Thymus (tissue), 11 donors: Measurements from ENCODE around the gene GNG7. TPM values are rescaled to one million over a fixed set of nuclear protein-coding genes. Genes with fewer than 3 reads are reported as not detected.

Experiments
- DNase-seq, 9 donors: peaks; one replicate each; pipeline ENCODE4 v3.0.0-alpha.2; 2013; ENCODE audit warnings: low spot score in 9 of 9, low read depth in 6 of 9, missing footprints in 1 of 9
- H3K27ac ChIP-seq, 2 donors: one replicate each; pipeline ENCODE4 v1.5.1; 2013; ENCODE audit warnings: control low read depth in 1 of 2, low read depth in 1 of 2, low read length in 1 of 2, mild to moderate bottlenecking in 1 of 2, moderate library complexity in 1 of 2
- H3K27me3 ChIP-seq, 2 donors: one replicate each; pipeline ENCODE4 v1.5.1; 2013; ENCODE audit warnings: low read length in 1 of 2; ENCODE audit not compliant: control insufficient read depth in 2 of 2, insufficient read depth in 1 of 2
- H3K36me3 ChIP-seq, 2 donors: one replicate each; pipeline ENCODE4 v1.5.1; 2013; ENCODE audit warnings: low read length in 1 of 2, mild to moderate bottlenecking in 1 of 2, moderate library complexity in 1 of 2; ENCODE audit not compliant: control insufficient read depth in 2 of 2, insufficient read depth in 2 of 2
- H3K4me1 ChIP-seq, 2 donors: one replicate each; pipeline ENCODE4 v1.5.1; 2013; ENCODE audit warnings: low read length in 2 of 2; ENCODE audit not compliant: control insufficient read depth in 2 of 2, insufficient read depth in 2 of 2
- H3K4me3 ChIP-seq, 2 donors: one replicate each; pipeline ENCODE4 v1.5.1; 2013; ENCODE audit warnings: low read length in 2 of 2, control low read depth in 1 of 2, mild to moderate bottlenecking in 1 of 2
- H3K9me3 ChIP-seq, 2 donors: one replicate each; pipeline ENCODE4 v1.5.1; 2013; ENCODE audit warnings: low read length in 1 of 2, mild to moderate bottlenecking in 1 of 2; ENCODE audit not compliant: control insufficient read depth in 2 of 2, insufficient read depth in 1 of 2
- WGBS: extraction: QIAGEN DNeasy Blood & Tissue Kit; methylation state at CpG from one replicate; pipeline ENCODE4 v1.1.7; 2013; 5-methylcytosine and 5-hydroxymethylcytosine counted together
- polyA plus RNA-seq: library from polyadenylated mRNA; stranded (reverse); fragments of 200-250 nt; gene quantifications from one replicate; pipeline ENCODE4 v1.2.3, GENCODE V29; 2013
- total RNA-seq: library from RNA; stranded (reverse); fragments of 120-200 nt; gene quantifications from one replicate; pipeline ENCODE4 v1.2.4, GENCODE V29; 2013
- donor health status: healthy.

The GNG7 gene
- total and polyA plus RNA-seq, 2 donors = 0.71 to 4.2 TPM

DNA sequence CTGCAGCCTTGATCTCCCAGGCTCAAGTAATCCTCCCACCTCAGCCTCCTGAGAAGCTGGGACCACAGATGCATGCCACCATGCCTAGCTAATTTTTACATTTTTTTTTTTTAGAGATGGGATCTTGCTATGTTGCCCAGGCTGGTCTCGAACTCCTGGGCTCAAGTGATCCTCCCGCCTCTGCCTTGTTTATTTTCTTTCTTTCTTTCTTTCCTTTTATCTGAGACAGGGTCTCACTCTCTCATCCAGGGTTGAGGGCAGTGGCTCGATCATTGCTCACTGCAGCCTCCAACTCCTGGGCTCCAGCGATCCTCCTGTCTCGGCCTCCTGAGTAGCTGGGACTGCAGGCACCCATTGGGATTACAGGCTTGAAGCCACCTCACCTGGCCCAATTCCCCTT is 3.8 kb upstream of the GNG7 start:
- no peaks in the 10 kb centered on the region for H3K9me3 ChIP-seq
- no peak for DNase-seq
- no peak overlapping the region for H3K27ac ChIP-seq
- H3K4me3 ChIP-seq = no peak overlapping the region
- peaks cover 2 to 21% of the 10 kb centered on the region in 2 donors for H3K27me3 ChIP-seq
- peaks cover 0 to 21% of the 10 kb centered on the region in 2 donors for H3K4me1 ChIP-seq
- no peaks in the 10 kb centered on the region for H3K36me3 ChIP-seq
- WGBS = 96% methylated on average over 5 of the region's 5 CpGs

DNA sequence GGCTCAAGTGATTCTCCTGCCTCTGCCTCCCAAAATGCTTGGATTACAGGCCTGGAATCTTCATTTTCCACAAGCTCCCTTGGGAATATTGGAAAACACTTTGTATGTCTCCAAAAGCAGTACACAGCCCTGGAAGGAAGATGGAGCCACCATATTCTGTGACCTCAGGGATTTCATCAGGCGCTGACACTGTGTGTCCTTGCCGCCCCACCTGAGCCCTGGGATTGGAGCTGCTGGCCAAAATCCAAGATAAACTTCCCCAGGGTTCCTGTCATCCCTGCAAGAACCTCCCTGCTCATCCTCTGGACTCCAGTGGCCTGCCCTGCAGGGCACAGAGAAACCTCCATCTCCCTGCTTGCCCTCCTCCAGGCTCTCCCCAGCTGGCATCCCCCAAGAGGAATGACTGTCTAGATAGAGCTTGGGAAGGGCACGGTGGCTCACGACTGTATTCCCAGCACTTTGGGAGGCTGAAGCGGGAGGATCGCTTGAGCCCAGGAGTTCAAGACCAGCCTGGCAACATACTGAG is 1.3 kb upstream of the GNG7 start:
- Histone ChIP-seq H3K4me1 (peaks cover 0 to 41% of the 10 kb centered on the region in 2 donors), H3K4me3 (no peak overlapping the region), H3K9me3 (no peaks in the 10 kb centered on the region), H3K27me3 (peaks cover 2 to 23% of the 10 kb centered on the region in 2 donors), H3K36me3 (no peaks in the 10 kb centered on the region), H3K27ac (no peak overlapping the region)
- no peak for DNase-seq
- WGBS = 97% methylated on average over 6 of the region's 6 CpGs

DNA sequence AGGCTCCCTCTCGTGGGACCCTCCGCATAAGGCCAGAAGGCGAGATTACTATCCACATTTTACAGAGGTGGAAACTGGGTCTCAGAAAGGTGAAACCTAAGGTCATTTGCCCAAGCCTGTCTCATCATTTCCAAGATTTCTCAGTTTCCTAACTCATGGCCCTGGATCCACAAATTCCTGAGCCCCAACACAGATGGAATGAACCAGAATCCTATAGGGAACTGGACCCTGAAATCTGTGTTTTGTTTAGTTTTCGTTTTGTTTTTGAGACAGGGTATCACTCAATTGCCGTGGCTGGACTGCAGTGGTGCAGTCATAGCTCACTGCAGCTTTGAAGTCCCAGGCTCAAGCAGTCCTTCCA is 563 bp upstream of the GNG7 start:
- WGBS = 82% methylated on average over 5 of the region's 5 CpGs
- Histone ChIP-seq H3K4me3 (peak overlapping the region in 1 of 2 donors; percentile 59), H3K36me3 (no peaks in the 10 kb centered on the region), H3K9me3 (no peaks in the 10 kb centered on the region), H3K4me1 (peaks cover 0 to 48% of the 10 kb centered on the region in 2 donors), H3K27ac (no peak overlapping the region), H3K27me3 (peaks cover 2 to 23% of the 10 kb centered on the region in 2 donors)
- no peak for DNase-seq

DNA sequence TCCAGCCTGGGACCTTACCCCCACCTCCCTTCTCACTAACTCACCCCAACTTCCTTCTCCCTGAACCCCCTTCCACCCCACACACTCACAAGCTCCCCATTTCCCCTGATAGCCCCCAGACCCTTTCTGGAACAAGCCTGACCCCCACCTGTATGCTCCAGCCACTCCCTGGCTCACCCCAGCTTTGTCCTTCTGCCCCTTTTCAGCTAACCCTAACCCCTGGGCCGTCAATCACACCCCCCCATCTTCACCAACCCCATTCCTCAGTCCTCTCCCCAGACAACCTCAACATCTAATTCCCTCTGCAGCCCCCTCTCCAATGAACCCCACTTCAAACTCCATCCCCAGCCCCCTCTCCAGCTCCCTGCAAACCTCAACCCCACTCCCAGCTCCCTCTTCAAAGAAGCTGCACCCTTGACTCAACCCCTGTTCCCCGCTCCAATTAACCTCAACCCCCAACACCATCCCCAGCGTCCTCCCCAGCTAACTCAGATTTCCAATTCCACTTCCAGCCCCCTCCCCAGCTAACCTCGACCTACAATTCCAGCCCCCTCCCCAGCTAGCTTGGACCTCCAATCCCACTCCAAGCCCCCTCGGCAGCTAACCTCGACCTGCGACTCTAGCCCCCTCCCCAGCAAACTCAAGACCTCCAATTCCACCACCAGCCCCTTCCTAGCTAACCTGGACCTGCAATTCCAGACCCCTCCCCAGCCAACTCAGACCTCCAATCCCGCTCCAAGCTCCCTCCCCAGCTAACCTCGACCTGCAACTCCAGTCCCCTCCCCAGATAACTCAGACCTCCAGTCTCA is 929 bp downstream of the GNG7 start:
- Histone ChIP-seq H3K4me1 (peaks cover 0 to 57% of the 10 kb centered on the region in 2 donors), H3K4me3 (peak overlapping the region; percentile 49 to 59), H3K27ac (no peak overlapping the region), H3K9me3 (no peaks in the 10 kb centered on the region), H3K36me3 (no peaks in the 10 kb centered on the region), H3K27me3 (peaks cover 2 to 23% of the 10 kb centered on the region in 2 donors)
- DNase-seq = no peak
- WGBS = 16% methylated on average over 9 of the region's 9 CpGs

DNA sequence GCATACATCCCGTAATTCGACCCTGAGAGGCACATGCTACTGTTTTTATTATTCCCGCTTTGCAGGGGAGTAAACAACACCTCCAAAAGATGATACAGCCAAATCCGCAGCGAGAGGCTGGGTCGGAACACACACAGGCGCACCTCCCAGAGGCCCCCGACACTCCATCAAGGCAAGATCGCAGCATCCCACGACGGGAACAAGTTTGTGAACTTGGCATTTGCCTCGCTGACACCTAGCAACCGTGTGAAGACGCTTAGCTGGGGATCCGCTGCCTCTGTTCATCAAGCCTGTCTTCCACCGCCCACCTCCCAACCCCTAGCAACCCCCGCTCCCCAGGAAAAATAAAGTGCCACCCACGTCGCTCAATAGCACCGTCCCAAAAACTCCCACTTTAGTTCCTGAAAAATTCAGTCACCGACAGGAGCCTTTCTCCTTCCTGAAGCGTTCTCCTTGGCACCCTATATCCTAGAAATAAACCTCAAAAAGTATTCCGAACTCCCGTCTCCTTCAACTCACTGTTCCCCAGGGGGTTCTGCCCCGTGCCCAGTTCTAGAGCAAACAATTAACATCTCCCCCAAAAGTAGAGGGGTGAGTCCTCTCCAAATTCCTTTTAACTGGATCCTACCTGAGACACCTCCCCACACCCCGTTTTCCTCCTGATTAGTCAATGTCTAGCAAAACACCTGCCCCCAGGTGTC is 1.7 kb downstream of the GNG7 start:
- Histone ChIP-seq H3K27ac (no peak overlapping the region), H3K9me3 (no peaks in the 10 kb centered on the region), H3K4me3 (no peak overlapping the region), H3K27me3 (peaks cover 2 to 23% of the 10 kb centered on the region in 2 donors), H3K4me1 (peaks cover 0 to 57% of the 10 kb centered on the region in 2 donors), H3K36me3 (no peaks in the 10 kb centered on the region)
- no peak for DNase-seq
- WGBS = 92% methylated on average over 26 of the region's 26 CpGs

DNA sequence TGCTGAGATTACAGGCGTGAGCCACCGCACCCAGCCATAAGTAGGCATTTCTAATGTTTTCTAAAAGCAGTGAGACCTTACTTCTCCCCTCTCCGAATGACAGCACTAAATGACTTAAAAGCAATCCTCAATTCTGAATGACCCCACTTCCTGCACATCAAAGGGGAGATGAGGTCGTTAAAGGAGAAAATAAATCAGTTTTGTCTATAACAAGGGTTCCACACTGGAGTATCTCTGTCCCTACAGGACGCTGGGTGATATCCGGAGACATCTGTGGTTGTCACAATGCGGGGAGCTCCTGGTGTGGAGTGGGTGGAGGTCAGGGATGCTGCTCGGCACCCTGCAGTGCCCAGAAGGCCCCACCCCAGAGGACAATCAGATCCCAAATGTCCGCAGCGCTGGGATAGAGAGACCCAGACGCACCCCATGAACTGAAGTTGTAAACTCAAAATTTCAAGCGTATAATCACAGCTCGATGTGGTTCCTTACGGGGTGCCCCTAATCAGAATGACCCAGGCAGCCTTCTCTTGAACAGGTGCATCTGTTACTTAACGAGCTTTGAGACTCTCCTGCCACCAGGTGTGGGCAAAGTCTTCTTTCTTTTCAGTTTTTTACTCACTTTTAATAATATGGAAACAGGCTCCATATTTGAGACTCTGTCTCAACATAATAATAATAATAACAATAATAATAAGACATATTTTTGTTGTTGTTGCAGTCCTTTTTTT is 2.9 kb downstream of the GNG7 start:
- no peak overlapping the region for H3K4me3 ChIP-seq
- WGBS = 93% methylated on average over 15 of the region's 15 CpGs
- no peak overlapping the region for H3K27ac ChIP-seq

DNA sequence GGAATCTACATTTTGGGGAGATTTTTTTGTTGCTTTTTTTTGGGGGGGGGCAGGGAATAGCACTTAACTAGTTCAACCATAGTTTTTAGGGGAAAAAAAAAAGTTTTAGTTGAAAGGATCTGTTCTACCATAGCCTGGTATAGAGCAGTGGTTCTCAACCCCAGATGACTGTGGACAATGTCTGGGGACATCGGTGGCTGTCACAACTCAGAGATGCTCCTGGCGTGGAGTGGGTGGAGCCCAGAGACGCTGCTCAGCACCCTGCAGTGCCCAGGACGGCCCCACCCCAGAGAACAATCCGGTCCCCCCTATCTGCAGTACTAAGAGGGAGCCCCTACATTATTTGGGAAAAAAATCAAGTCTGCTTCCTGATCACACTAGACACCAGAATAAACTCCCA is 8.3 kb downstream of the GNG7 start:
- H3K27ac ChIP-seq = no peak overlapping the region
- DNase-seq = no peak
- H3K9me3 ChIP-seq = no peaks in the 10 kb centered on the region
- H3K4me1 ChIP-seq = peaks cover 0 to 30% of the 10 kb centered on the region in 2 donors
- H3K27me3 ChIP-seq = peaks cover 0 to 2% of the 10 kb centered on the region in 2 donors
- no peak overlapping the region for H3K4me3 ChIP-seq
- H3K36me3 ChIP-seq = no peaks in the 10 kb centered on the region
- WGBS = 95% methylated on average over 5 of the region's 5 CpGs

More for the DNA sequence above, 2.9 kb downstream of the GNG7 start:
- DNase-seq = no peak
- no peaks in the 10 kb centered on the region for H3K9me3 ChIP-seq
- H3K4me1 ChIP-seq = peaks cover 0 to 67% of the 10 kb centered on the region in 2 donors
- peaks cover 2 to 25% of the 10 kb centered on the region in 2 donors for H3K27me3 ChIP-seq
- H3K36me3 ChIP-seq = no peaks in the 10 kb centered on the region

DNA sequence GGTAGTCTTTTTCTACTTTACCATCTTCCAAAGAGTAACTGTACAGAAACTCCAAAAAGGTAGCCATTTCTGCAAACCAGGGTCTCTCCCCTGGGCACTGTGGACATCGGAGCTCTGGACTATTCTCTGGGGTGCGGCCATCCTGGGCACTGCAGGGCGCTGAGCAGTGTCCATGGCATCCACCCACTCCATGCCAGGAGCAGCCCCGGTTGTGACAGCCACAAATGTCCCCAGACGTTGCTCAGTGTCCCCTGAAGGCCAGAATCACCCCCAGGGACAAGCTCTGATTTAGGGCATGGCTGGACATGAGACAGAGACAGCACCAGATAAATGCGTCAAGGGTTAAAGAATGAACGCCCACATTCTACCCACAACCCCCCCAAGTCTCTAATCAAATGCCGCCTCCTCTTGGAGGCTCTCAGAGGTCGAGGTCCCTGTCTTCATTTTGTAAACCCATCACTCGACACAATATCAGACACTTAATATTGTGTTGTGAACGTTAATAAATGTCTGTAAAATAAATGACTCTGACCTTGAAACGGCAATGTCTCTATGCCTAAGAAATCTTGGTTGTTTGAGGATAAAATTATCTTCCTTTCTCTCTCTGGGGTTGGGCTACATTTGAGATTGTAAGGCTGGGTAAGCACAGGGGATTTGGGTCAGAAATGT is 8.9 kb downstream of the GNG7 start:
- no peaks in the 10 kb centered on the region for H3K9me3 ChIP-seq
- no peak for DNase-seq
- H3K36me3 ChIP-seq = no peaks in the 10 kb centered on the region
- peaks cover 0 to 25% of the 10 kb centered on the region in 2 donors for H3K4me1 ChIP-seq
- 91% methylated on average over 12 of the region's 12 CpGs for WGBS
- no peak overlapping the region for H3K4me3 ChIP-seq
- no peak overlapping the region for H3K27ac ChIP-seq
- peaks cover 0 to 2% of the 10 kb centered on the region in 2 donors for H3K27me3 ChIP-seq
